ENCODE measurements around the gene PDE1A.

DNA sequence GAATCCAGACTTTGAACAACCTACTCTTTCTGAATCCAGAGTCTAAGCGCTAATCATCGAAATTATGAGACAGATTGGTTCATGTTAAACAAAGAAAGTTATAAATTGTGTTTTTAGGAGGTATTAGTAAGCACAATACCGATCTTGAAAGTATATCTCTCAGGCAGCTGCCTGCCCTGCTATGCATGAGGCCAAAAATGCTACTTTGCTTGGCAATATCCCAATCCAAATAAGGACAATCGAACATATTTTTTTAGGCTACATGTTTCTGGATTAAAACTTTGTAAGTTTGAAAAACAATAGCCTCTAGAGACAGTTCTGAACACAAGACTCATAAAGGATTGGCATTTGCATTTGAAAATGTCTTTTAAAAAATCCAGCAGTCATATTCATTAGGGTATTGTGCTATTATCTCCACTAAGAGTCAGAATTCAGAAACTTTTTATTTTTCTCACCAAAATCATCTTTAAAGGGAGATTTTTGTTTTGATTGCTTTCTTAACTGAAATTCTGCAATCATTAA lies 167.1 kb downstream of the PDE1A start:
- TF ChIP-seq POLR2A (IDR thresholded peaks at IDR 0.05), result no peak
- TF ChIP-seq, protein P1, sequence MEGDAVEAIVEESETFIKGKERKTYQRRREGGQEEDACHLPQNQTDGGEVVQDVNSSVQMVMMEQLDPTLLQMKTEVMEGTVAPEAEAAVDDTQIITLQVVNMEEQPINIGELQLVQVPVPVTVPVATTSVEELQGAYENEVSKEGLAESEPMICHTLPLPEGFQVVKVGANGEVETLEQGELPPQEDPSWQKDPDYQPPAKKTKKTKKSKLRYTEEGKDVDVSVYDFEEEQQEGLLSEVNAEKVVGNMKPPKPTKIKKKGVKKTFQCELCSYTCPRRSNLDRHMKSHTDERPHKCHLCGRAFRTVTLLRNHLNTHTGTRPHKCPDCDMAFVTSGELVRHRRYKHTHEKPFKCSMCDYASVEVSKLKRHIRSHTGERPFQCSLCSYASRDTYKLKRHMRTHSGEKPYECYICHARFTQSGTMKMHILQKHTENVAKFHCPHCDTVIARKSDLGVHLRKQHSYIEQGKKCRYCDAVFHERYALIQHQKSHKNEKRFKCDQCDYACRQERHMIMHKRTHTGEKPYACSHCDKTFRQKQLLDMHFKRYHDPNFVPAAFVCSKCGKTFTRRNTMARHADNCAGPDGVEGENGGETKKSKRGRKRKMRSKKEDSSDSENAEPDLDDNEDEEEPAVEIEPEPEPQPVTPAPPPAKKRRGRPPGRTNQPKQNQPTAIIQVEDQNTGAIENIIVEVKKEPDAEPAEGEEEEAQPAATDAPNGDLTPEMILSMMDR (IDR thresholded peaks at IDR 0.05), result no peak

All from right lobe of liver (tissue), 4 donors.